HL-60 (cell line): Measurements from ENCODE around the gene TESMIN.

Experiments used
- DNase-seq, 2 experiments: peaks; one replicate each; pipeline ENCODE4 v3.0.0-alpha.2; 2010 to 2020; ENCODE audit warnings: low read depth in 1 of 2, low spot score in 1 of 2
- H3K27ac ChIP-seq: fragments of 250-450 bp; sonication (Bioruptor Pico); replicated peaks from 2 replicates; pipeline ENCODE4 v1.5.1; 2020; ENCODE audit warnings: mild to moderate bottlenecking, moderate library complexity
- H3K27me3 ChIP-seq: fragments of 250-450 bp; sonication (Bioruptor Pico); 2 replicates; pipeline ENCODE4 v1.5.1; 2021; ENCODE audit warnings: mild to moderate bottlenecking, moderate library complexity; ENCODE audit not compliant: insufficient read depth, poor library complexity, severe bottlenecking
- H3K4me3 ChIP-seq: replicated peaks from 2 replicates; pipeline ENCODE4 v1.5.1; 2011; ENCODE audit warnings: mild to moderate bottlenecking, control low read depth, low read length; ENCODE audit not compliant: insufficient read depth
- CTCF ChIP-seq: IDR thresholded peaks from one replicate; pipeline ENCODE4 v1.5.1; 2011; ENCODE audit warnings: low read length, control low read depth, inconsistent platforms; ENCODE audit not compliant: insufficient read depth
- GABPA ChIP-seq: IDR thresholded peaks from 2 replicates; pipeline ENCODE4 v1.6.1; 2012; ENCODE audit warnings: low read depth
- POLR2AphosphoS5 ChIP-seq: IDR thresholded peaks from 2 replicates; pipeline ENCODE4 v1.6.1; 2012; ENCODE audit warnings: low read depth
- REST ChIP-seq: IDR thresholded peaks from 2 replicates; pipeline ENCODE4 v1.6.1; 2012; ENCODE audit warnings: low read depth; ENCODE audit not compliant: insufficient replicate concordance
- SPI1 ChIP-seq: IDR thresholded peaks from 2 replicates; pipeline ENCODE4 v1.6.1; 2012; ENCODE audit warnings: low read depth, mild to moderate bottlenecking, borderline replicate concordance

TESMIN gene

DNA sequence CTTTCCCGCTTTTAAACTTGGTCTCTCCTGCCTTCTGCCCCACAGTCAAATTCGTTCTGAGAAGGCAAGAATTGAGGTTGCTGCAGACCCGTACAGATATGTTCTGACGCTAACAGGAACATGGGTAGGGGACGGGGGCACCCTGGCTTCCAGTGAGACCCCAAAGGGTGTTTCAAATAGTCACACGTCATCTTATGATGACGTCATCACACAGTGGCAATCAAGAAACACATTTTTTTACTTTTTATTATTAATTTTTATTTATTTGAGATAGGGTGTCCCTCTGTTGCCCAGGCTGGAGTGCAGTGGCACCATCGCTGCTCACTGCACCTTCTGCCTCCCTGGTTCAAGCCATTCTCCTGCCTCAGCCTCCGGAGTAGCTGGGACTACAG lies 22.9 kb upstream of the TESMIN start:
- TF ChIP-seq GABPA (no peak), POLR2AphosphoS5 (no peak), CTCF (no peak), REST (no peak), SPI1 (no peak)
- Histone ChIP-seq H3K27ac (no peak overlapping the region), H3K27me3 (no peaks in the 10 kb centered on the region), H3K4me3 (no peak overlapping the region)
- no peak for DNase-seq

DNA sequence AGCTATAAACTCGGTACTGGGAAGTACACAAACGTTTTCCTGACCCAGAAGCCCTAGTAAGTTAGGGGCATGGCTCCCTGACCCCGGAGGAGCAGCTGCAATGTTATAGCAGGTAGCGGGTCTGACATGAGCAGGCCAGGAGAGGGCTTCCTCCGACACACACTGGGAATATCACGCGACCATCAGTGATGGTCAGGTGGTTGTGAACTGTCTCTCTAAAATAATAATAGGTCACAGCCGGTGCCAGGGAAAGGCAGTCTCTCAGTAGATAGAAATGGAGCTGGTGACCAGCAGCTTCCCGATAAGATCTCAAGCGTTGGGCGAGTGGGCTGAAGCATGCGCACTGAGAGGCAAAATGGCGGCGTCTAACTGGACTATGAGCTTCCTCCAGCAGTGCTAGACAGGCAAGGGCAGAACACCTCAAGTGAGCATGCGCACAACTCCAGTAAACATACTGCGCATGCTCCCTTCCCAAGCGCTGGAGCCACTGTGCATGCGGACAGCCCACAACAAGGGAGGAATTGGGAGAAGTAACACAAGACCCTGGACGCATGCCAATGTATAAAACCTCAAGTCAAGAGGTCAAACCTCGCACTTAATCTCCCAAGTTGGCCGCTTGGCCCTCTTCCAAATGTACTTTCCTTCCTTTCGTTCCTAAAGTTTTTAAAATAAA lies 22.3 kb upstream of the TESMIN start:
- no peak for DNase-seq
- no peak for TF ChIP-seq GABPA
- no peak for TF ChIP-seq SPI1
- no peak for TF ChIP-seq CTCF
- no peak for TF ChIP-seq REST
- TF ChIP-seq POLR2AphosphoS5: no peak
- Histone ChIP-seq H3K4me3 (no peak overlapping the region), H3K27me3 (no peaks in the 10 kb centered on the region), H3K27ac (no peak overlapping the region)

DNA sequence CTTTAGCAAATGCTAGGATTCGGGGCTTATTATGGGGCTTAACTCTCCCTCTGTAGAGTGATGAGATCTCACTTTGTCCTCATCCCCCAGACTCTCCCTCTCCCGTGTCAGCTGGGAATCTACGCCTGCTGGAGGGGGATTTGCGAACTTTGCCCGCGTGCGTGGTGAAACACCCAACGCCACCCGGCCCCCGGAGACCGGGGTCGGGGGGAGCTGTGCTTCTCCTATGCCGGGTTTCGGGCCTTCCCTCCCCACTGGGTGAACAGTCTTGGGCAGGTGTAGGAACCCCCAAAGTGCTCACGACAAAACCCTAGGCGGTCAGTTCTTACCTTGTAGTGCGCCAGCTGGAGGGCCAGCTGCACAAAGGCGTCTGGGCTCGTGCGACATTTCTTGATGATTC lies 21.6 kb upstream of the TESMIN start:
- TF ChIP-seq POLR2AphosphoS5 (no peak), GABPA (no peak)
- H3K27ac ChIP-seq: no peak overlapping the region
- H3K4me3 ChIP-seq: no peak overlapping the region
- DNase-seq: no peak
- no peaks in the 10 kb centered on the region for H3K27me3 ChIP-seq

- Histone ChIP-seq H3K27ac (no peak overlapping the region), H3K4me3 (no peak overlapping the region), H3K27me3 (no peaks in the 10 kb centered on the region)
- TF ChIP-seq REST: no peak
- DNase-seq: no peak
Observed at GRCh38 chr11:68770781-68771180, 19.5 kb upstream of the TESMIN start.
